ENCODE data around the gene MAPK14.

DNA sequence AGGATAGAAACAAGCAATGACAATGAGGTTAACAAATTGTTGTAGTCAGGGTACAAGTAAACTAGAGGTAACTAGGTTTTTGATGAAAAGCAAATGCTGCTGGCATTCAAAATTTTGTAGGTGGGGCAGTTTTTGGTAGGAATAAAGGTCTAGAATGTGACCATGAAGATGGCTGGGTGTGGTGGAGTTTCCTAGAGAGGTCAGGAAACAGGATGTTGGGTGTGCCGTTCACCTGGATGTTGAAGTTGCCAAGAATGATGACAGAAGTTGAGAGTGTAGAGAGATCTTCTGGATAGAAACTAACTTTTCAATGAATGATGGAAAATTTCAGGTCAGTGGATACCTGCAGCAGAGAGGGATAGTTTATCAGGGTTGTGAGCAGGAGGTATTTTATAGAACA is 22.7 kb downstream of the MAPK14 start:
- TF ChIP-seq, protein P1, sequence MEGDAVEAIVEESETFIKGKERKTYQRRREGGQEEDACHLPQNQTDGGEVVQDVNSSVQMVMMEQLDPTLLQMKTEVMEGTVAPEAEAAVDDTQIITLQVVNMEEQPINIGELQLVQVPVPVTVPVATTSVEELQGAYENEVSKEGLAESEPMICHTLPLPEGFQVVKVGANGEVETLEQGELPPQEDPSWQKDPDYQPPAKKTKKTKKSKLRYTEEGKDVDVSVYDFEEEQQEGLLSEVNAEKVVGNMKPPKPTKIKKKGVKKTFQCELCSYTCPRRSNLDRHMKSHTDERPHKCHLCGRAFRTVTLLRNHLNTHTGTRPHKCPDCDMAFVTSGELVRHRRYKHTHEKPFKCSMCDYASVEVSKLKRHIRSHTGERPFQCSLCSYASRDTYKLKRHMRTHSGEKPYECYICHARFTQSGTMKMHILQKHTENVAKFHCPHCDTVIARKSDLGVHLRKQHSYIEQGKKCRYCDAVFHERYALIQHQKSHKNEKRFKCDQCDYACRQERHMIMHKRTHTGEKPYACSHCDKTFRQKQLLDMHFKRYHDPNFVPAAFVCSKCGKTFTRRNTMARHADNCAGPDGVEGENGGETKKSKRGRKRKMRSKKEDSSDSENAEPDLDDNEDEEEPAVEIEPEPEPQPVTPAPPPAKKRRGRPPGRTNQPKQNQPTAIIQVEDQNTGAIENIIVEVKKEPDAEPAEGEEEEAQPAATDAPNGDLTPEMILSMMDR (IDR thresholded peaks at IDR 0.05; ENCODE audit: insufficient read depth, low read depth, low read length): no peak
- no peak for TF ChIP-seq EZH2 (IDR thresholded peaks at IDR 0.05; ENCODE audit: insufficient read depth, low read length)
